Mesendoderm (in vitro differentiated cells): Measurements from ENCODE around the gene CDH8.
A peak's percentile ranks its signal among the peaks of the same experiment; 100 is the strongest.

Source experiments
- DNase-seq: peaks from one replicate; pipeline ENCODE4 v3.0.0; 2013
- H2AK5ac ChIP-seq: 2 replicates; pipeline ENCODE4 v1.6.1; 2013; ENCODE audit warnings: low read length, inconsistent platforms
- H2BK120ac ChIP-seq: 2 replicates; pipeline ENCODE4 v1.6.1; 2013; ENCODE audit warnings: low read depth, mild to moderate bottlenecking, low read length, moderate library complexity, mixed read lengths
- H2BK15ac ChIP-seq: replicated peaks from 2 replicates; pipeline ENCODE4 v1.6.1; 2013; ENCODE audit warnings: low read depth, mild to moderate bottlenecking, moderate library complexity
- H2BK5ac ChIP-seq: 2 replicates; pipeline ENCODE4 v1.6.1; 2013; ENCODE audit warnings: low read length, inconsistent platforms
- H3K18ac ChIP-seq: 2 replicates; pipeline ENCODE4 v1.6.1; 2013; ENCODE audit warnings: mild to moderate bottlenecking, low read length, mixed read lengths
- H3K23ac ChIP-seq: one replicate; pipeline ENCODE4 v1.6.1; 2013; ENCODE audit warnings: low read length
- H3K27ac ChIP-seq: 2 replicates; pipeline ENCODE4 v1.5.1; 2013; ENCODE audit warnings: low read depth, mild to moderate bottlenecking, inconsistent platforms, low read length, moderate library complexity
- H3K27me3 ChIP-seq: 2 replicates; pipeline ENCODE4 v1.6.1; 2013; ENCODE audit warnings: low read length, control low read depth, mild to moderate bottlenecking, inconsistent platforms; ENCODE audit not compliant: insufficient read depth, poor library complexity
- H3K36me3 ChIP-seq: 2 replicates; pipeline ENCODE4 v1.6.1; 2013; ENCODE audit warnings: low read length, inconsistent platforms; ENCODE audit not compliant: control insufficient read depth, insufficient read depth
- H3K4ac ChIP-seq: one replicate; pipeline ENCODE4 v1.6.1; 2013; ENCODE audit warnings: low read depth, mild to moderate bottlenecking, low read length, moderate library complexity
- H3K4me1 ChIP-seq: 2 replicates; pipeline ENCODE4 v1.6.1; 2013; ENCODE audit warnings: low read depth, low read length, inconsistent platforms; ENCODE audit not compliant: control insufficient read depth
- H3K4me2 ChIP-seq: 2 replicates; pipeline ENCODE4 v1.6.1; 2013; ENCODE audit warnings: low read length
- H3K4me3 ChIP-seq: 2 replicates; pipeline ENCODE4 v1.5.1; 2013; ENCODE audit warnings: mild to moderate bottlenecking, low read length
- H3K56ac ChIP-seq: one replicate; pipeline ENCODE4 v1.6.1; 2013; ENCODE audit warnings: low read length
- H3K79me1 ChIP-seq: 2 replicates; pipeline ENCODE4 v1.6.1; 2013; ENCODE audit warnings: low read length, inconsistent platforms
- H3K79me2 ChIP-seq: 2 replicates; pipeline ENCODE4 v1.6.1; 2013; ENCODE audit warnings: mild to moderate bottlenecking, low read length; ENCODE audit not compliant: control insufficient read depth, insufficient read depth
- H3K9ac ChIP-seq: 2 replicates; pipeline ENCODE4 v1.6.1; 2013; ENCODE audit warnings: low read length, inconsistent platforms
- H4K5ac ChIP-seq: one replicate; pipeline ENCODE4 v1.6.1; 2013; ENCODE audit warnings: low read length
- H4K8ac ChIP-seq: one replicate; pipeline ENCODE4 v1.6.1; 2013; ENCODE audit warnings: low read depth, mild to moderate bottlenecking, control low read depth, low read length, moderate library complexity
- WGBS: extraction: QIAGEN DNeasy Blood & Tissue Kit; methylation state at CpG from one replicate; pipeline ENCODE4 v1.1.7; 2013; ENCODE audit warnings: low lambda C conversion rate, missing lambda C conversion rate; ENCODE audit not compliant: insufficient coverage; ENCODE audit errors: extremely low coverage; 5-methylcytosine and 5-hydroxymethylcytosine counted together

Gene CDH8

GRCh38 chr16:61945511-61945910, 90.7 kb downstream of the CDH8 start:
- no peaks in the 10 kb centered on the region for H3K79me2 ChIP-seq
- no peak overlapping the region for H3K4me2 ChIP-seq
- H2BK120ac ChIP-seq: no peak overlapping the region
- no peak overlapping the region for H3K23ac ChIP-seq
- no peak overlapping the region for H4K8ac ChIP-seq
- H3K4me1 ChIP-seq: no peaks in the 10 kb centered on the region
- no peak overlapping the region for H3K18ac ChIP-seq
- H3K27me3 ChIP-seq: no peaks in the 10 kb centered on the region
- no peak overlapping the region for H2BK15ac ChIP-seq
- H2BK5ac ChIP-seq: no peak overlapping the region
- no peaks in the 10 kb centered on the region for H3K79me1 ChIP-seq
- no CpG with 5 or more reads among the region's 4 CpGs for WGBS
- no peak overlapping the region for H3K56ac ChIP-seq
- H3K27ac ChIP-seq: no peak overlapping the region
- peak; percentile 3 for DNase-seq
- H2AK5ac ChIP-seq: no peak overlapping the region
- no peaks in the 10 kb centered on the region for H3K36me3 ChIP-seq
- H3K4ac ChIP-seq: no peak overlapping the region
- no peak overlapping the region for H3K9ac ChIP-seq
- H3K4me3 ChIP-seq: no peak overlapping the region
- no peak overlapping the region for H4K5ac ChIP-seq

GRCh38 chr16:61944004-61944403, 92.2 kb downstream of the CDH8 start:
- no peaks in the 10 kb centered on the region for H3K79me2 ChIP-seq
- no peak overlapping the region for H4K5ac ChIP-seq
- no peak overlapping the region for H2BK120ac ChIP-seq
- no peak overlapping the region for H3K4me2 ChIP-seq
- no peak overlapping the region for H3K56ac ChIP-seq
- H3K18ac ChIP-seq: no peak overlapping the region
- H3K23ac ChIP-seq: no peak overlapping the region
- no peaks in the 10 kb centered on the region for H3K36me3 ChIP-seq
- H3K4me1 ChIP-seq: no peaks in the 10 kb centered on the region
- DNase-seq: no peak
- H4K8ac ChIP-seq: no peak overlapping the region
- no peaks in the 10 kb centered on the region for H3K27me3 ChIP-seq
- no peak overlapping the region for H2BK15ac ChIP-seq
- H2AK5ac ChIP-seq: no peak overlapping the region
- no peak overlapping the region for H3K4me3 ChIP-seq
- H3K9ac ChIP-seq: no peak overlapping the region
- no peak overlapping the region for H3K4ac ChIP-seq
- no CpG with 5 or more reads among the region's 3 CpGs for WGBS
- H2BK5ac ChIP-seq: no peak overlapping the region
- no peak overlapping the region for H3K27ac ChIP-seq
- H3K79me1 ChIP-seq: no peaks in the 10 kb centered on the region

- H3K36me3 ChIP-seq: no peaks in the 10 kb centered on the region
- no peak overlapping the region for H3K9ac ChIP-seq
- H3K4me3 ChIP-seq: no peak overlapping the region
- no peak overlapping the region for H3K27ac ChIP-seq
- H3K18ac ChIP-seq: no peak overlapping the region
- H3K4me2 ChIP-seq: no peak overlapping the region
- H2AK5ac ChIP-seq: no peak overlapping the region
- WGBS: no CpG with 5 or more reads among the region's 10 CpGs
- H3K79me2 ChIP-seq: no peaks in the 10 kb centered on the region
- no peaks in the 10 kb centered on the region for H3K79me1 ChIP-seq
- no peak overlapping the region for H2BK15ac ChIP-seq
- no peak overlapping the region for H3K56ac ChIP-seq
- H4K8ac ChIP-seq: no peak overlapping the region
- H3K27me3 ChIP-seq: no peaks in the 10 kb centered on the region
- no peak for DNase-seq
- H2BK120ac ChIP-seq: no peak overlapping the region
- H3K4ac ChIP-seq: no peak overlapping the region
- no peak overlapping the region for H4K5ac ChIP-seq
- H2BK5ac ChIP-seq: no peak overlapping the region
- no peak overlapping the region for H3K23ac ChIP-seq
- no peaks in the 10 kb centered on the region for H3K4me1 ChIP-seq
Measured at GRCh38 chr16:61940611-61941010, 95.6 kb downstream of the CDH8 start.

DNA sequence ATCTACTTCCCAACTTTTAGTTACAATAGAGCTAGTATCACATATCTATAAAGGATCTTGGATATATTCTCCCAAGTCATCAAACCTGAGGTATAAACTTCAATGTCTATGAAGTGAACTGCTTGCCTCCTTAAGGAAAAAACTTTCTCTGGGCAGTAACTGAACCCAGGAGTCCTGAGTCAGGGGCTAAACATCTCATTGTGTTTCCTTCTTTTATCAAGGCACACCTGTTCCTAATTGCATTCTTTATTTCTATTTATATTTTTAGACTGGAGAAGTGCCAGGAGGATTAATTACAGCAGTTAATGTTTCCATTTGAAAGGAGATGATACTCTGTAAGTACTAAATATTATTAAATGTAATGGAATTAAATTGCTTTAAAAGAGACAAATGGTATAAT, 98.6 kb downstream of the CDH8 start:
- DNase-seq: no peak
- H3K23ac ChIP-seq: no peak overlapping the region
- H3K4ac ChIP-seq: no peak overlapping the region
- no peak overlapping the region for H2AK5ac ChIP-seq
- H3K36me3 ChIP-seq: no peaks in the 10 kb centered on the region
- no peak overlapping the region for H2BK15ac ChIP-seq
- no peaks in the 10 kb centered on the region for H3K79me2 ChIP-seq
- no peaks in the 10 kb centered on the region for H3K4me1 ChIP-seq
- no peaks in the 10 kb centered on the region for H3K79me1 ChIP-seq
- no peak overlapping the region for H4K5ac ChIP-seq
- H3K9ac ChIP-seq: no peak overlapping the region
- H2BK120ac ChIP-seq: no peak overlapping the region
- no peak overlapping the region for H3K18ac ChIP-seq
- no peak overlapping the region for H2BK5ac ChIP-seq
- no peak overlapping the region for H3K4me2 ChIP-seq
- H3K27ac ChIP-seq: no peak overlapping the region
- H4K8ac ChIP-seq: no peak overlapping the region
- H3K4me3 ChIP-seq: no peak overlapping the region
- no peaks in the 10 kb centered on the region for H3K27me3 ChIP-seq
- no peak overlapping the region for H3K56ac ChIP-seq

- H3K4me2 ChIP-seq: no peak overlapping the region
- H3K79me1 ChIP-seq: no peaks in the 10 kb centered on the region
- no peak overlapping the region for H3K27ac ChIP-seq
- H3K18ac ChIP-seq: no peak overlapping the region
- H2BK15ac ChIP-seq: no peak overlapping the region
- no peak overlapping the region for H2AK5ac ChIP-seq
- no CpG with 5 or more reads among the region's 2 CpGs for WGBS
- no peak overlapping the region for H4K8ac ChIP-seq
- no peak overlapping the region for H4K5ac ChIP-seq
- H2BK120ac ChIP-seq: no peak overlapping the region
- no peak overlapping the region for H3K23ac ChIP-seq
- peak; percentile 33 for DNase-seq
- no peak overlapping the region for H3K9ac ChIP-seq
- no peak overlapping the region for H3K4ac ChIP-seq
- no peaks in the 10 kb centered on the region for H3K27me3 ChIP-seq
- no peak overlapping the region for H3K4me3 ChIP-seq
- no peaks in the 10 kb centered on the region for H3K79me2 ChIP-seq
- no peak overlapping the region for H3K56ac ChIP-seq
- H3K4me1 ChIP-seq: no peaks in the 10 kb centered on the region
- H3K36me3 ChIP-seq: no peaks in the 10 kb centered on the region
- H2BK5ac ChIP-seq: no peak overlapping the region
Measured at GRCh38 chr16:61936522-61936921, 99.7 kb downstream of the CDH8 start.

GRCh38 chr16:61934601-61935000, 101.6 kb downstream of the CDH8 start:
- Histone ChIP-seq H3K27ac (no peak overlapping the region), H3K79me2 (no peaks in the 10 kb centered on the region), H3K56ac (no peak overlapping the region), H3K23ac (no peak overlapping the region), H3K4me2 (no peak overlapping the region), H2BK5ac (no peak overlapping the region), H3K4me3 (no peak overlapping the region), H3K36me3 (no peaks in the 10 kb centered on the region), H4K5ac (no peak overlapping the region), H2AK5ac (no peak overlapping the region), H3K4me1 (no peaks in the 10 kb centered on the region), H3K27me3 (no peaks in the 10 kb centered on the region), H2BK15ac (no peak overlapping the region), H3K4ac (no peak overlapping the region), H3K18ac (no peak overlapping the region), H2BK120ac (no peak overlapping the region), H4K8ac (no peak overlapping the region), H3K9ac (no peak overlapping the region), H3K79me1 (no peaks in the 10 kb centered on the region)
- WGBS: no CpG with 5 or more reads among the region's 3 CpGs
- no peak for DNase-seq
